Nephron (organoid): ENCODE measurements around the gene MS4A10.

Experiments
- H3K27ac Mint-ChIP-seq, 3 experiments: 2 replicates each; pipeline ENCODE4 v1.8.0; 2020; ENCODE audit warnings: mixed read lengths in 3 of 3, mild to moderate bottlenecking in 2 of 3, moderate library complexity in 1 of 3
- H3K27me3 Mint-ChIP-seq: 2 replicates; pipeline ENCODE4 v1.8.0; 2021; ENCODE audit warnings: low read depth, mild to moderate bottlenecking, moderate library complexity, mixed read lengths
- H3K36me3 Mint-ChIP-seq: 2 replicates; pipeline ENCODE4 v1.8.0; 2020; ENCODE audit warnings: low read depth, mixed read lengths
- H3K4me1 Mint-ChIP-seq: 2 replicates; pipeline ENCODE4 v1.8.0; 2020; ENCODE audit warnings: mixed read lengths
- H3K4me3 Mint-ChIP-seq, 3 experiments: 2 replicates each; pipeline ENCODE4 v1.8.0; 2020; ENCODE audit warnings: mild to moderate bottlenecking in 3 of 3, mixed read lengths in 3 of 3, moderate library complexity in 2 of 3
- H3K9me3 Mint-ChIP-seq: 2 replicates; pipeline ENCODE4 v1.8.0; 2020; ENCODE audit warnings: mixed read lengths
- CTCF ChIP-seq, 3 experiments: fragments of 200-600 bp; sonication (generic); IDR thresholded peaks; one replicate each; pipeline ENCODE4 v1.5.0; 2021; ENCODE audit warnings: antibody characterized with exemption in 3 of 3; ENCODE audit not compliant: unreplicated experiment in 3 of 3

MS4A10 gene

GRCh38 chr11:60762851-60763691 lies 22.1 kb upstream of the MS4A10 start:
- TF ChIP-seq CTCF (IDR thresholded peaks at IDR 0.05; ENCODE audit: unreplicated experiment in 3 of 3) = peak in 2 of 3 experiments; percentile 33 to 42
- no peaks in the 10 kb centered on the region for H3K36me3 Mint-ChIP-seq
- H3K9me3 Mint-ChIP-seq = peaks cover 3% of the 10 kb centered on the region
- H3K4me1 Mint-ChIP-seq = peaks cover 68% of the 10 kb centered on the region
- H3K27ac Mint-ChIP-seq = peak overlapping the region in 2 of 3 experiments; percentile 68 to 71
- peaks cover 16% of the 10 kb centered on the region for H3K27me3 Mint-ChIP-seq
- H3K4me3 Mint-ChIP-seq = peak overlapping the region in 1 of 3 experiments; percentile 25

DNA sequence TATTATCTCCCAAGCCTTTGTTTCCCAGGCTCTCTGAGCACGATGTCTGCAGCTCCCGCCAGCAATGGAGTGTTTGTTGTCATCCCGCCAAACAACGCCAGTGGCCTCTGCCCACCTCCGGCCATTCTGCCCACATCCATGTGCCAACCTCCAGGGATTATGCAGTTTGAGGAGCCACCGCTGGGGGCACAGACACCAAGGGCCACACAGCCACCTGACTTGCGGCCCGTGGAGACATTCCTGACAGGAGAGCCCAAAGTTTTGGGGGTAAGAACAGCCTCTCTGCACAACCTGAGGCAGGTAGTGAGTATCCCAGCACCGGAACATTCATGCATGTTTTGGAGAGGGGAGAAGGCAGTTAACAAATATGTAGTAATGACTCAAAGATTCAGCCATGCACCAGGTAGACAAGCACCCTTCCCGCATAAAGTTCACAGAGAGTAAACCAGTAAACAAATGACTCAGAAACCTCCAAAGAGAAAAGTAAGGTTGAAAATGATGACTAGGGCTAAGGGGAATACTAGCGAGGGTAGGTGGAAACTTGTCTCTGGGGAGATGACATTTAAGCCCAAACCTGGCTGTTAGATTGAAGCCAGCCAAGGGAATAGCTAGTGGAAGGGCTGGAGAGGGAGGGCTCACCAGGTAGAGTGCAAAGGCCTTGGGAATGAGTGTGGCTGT lies 21.3 kb upstream of the MS4A10 start:
- no peaks in the 10 kb centered on the region for H3K36me3 Mint-ChIP-seq
- H3K9me3 Mint-ChIP-seq = peaks cover 3% of the 10 kb centered on the region
- peaks cover 61% of the 10 kb centered on the region for H3K4me1 Mint-ChIP-seq
- H3K27me3 Mint-ChIP-seq = peaks cover 16% of the 10 kb centered on the region
- no peak for TF ChIP-seq CTCF (IDR thresholded peaks at IDR 0.05; ENCODE audit: unreplicated experiment in 3 of 3)
- H3K4me3 Mint-ChIP-seq = no peak overlapping the region
- H3K27ac Mint-ChIP-seq = peak overlapping the region in 2 of 3 experiments; percentile 5 to 36

DNA sequence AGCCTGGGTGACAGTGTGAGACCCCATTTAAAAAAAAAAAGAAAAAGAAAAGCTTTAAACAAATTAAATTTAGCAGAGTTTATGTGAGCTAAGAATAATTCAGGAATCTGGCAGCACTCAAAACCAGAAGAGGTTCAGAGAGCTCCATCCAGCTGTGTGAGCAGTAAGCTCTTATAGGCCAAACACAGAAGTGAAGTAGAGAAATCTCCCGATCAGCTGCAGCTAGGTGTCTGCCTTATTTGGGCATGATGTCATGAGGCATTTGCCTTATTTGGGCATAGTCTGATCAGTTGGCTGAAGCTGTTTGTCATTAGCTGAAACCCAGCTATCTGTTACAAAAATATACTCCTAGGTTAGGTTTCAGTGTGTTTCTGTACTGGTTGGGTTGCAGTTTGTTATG lies 20.3 kb upstream of the MS4A10 start:
- Mint-ChIP-seq H3K36me3 (no peaks in the 10 kb centered on the region), H3K4me1 (peaks cover 50% of the 10 kb centered on the region), H3K27me3 (peaks cover 20% of the 10 kb centered on the region), H3K9me3 (peaks cover 3% of the 10 kb centered on the region), H3K4me3 (no peak overlapping the region), H3K27ac (peak overlapping the region in 1 of 3 experiments; percentile 41)
- TF ChIP-seq CTCF (IDR thresholded peaks at IDR 0.05; ENCODE audit: unreplicated experiment in 3 of 3) = no peak

DNA sequence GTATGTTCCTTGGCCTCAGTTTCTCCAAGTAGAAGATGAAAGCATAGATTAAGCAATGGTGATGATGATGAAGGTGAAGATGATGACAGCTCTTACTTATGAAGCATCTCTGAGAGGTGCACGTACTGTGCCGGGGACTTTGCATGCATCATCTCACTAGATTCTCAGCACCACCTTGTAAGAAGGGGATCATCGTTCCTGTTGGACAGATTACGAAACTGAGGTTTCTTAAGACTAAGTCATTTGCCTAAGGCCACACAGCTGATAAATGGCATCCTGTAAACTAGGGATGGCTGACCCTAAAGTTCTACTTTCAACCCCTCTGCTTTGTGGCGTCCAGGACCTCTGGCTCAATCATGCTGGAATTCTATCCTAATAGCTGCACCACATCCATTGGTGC lies 19.8 kb upstream of the MS4A10 start:
- Mint-ChIP-seq H3K36me3 (no peaks in the 10 kb centered on the region), H3K27me3 (peaks cover 22% of the 10 kb centered on the region), H3K4me1 (peaks cover 45% of the 10 kb centered on the region), H3K9me3 (peaks cover 3% of the 10 kb centered on the region), H3K27ac (peak overlapping the region in 1 of 3 experiments; percentile 41), H3K4me3 (no peak overlapping the region)
- TF ChIP-seq CTCF (IDR thresholded peaks at IDR 0.05; ENCODE audit: unreplicated experiment in 3 of 3) = no peak

DNA sequence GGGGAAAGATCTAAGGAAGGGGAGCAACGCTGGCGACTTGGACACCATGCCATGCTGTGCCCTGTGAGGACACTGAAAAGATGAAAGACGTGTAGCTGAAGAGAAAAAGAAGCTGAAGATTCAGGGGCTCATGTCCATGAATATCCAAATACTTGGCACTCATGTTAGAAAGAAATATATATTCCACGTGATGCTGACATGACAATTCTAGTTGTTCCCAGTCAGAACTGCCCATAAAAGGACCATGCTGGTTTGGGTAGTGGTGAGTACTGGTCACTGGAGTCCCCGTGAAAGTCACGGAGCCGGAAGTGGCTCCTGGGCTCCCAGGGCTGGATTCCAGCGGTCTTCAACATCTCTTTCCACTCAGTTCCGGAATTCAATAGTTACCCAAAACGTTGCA lies 18.6 kb upstream of the MS4A10 start:
- H3K9me3 Mint-ChIP-seq = peaks cover 3% of the 10 kb centered on the region
- H3K4me1 Mint-ChIP-seq = peaks cover 38% of the 10 kb centered on the region
- H3K36me3 Mint-ChIP-seq = no peaks in the 10 kb centered on the region
- no peak overlapping the region for H3K27ac Mint-ChIP-seq
- no peak for TF ChIP-seq CTCF (IDR thresholded peaks at IDR 0.05; ENCODE audit: unreplicated experiment in 3 of 3)
- no peak overlapping the region for H3K4me3 Mint-ChIP-seq
- H3K27me3 Mint-ChIP-seq = peaks cover 22% of the 10 kb centered on the region
